Measurements from ENCODE around the gene MYBPH. TPM values are rescaled to one million over a fixed set of nuclear protein-coding genes. Genes with fewer than 3 reads are reported as not detected.

Gene MYBPH
- total RNA-seq, 2 experiments from 2014 or later: not detected

DNA sequence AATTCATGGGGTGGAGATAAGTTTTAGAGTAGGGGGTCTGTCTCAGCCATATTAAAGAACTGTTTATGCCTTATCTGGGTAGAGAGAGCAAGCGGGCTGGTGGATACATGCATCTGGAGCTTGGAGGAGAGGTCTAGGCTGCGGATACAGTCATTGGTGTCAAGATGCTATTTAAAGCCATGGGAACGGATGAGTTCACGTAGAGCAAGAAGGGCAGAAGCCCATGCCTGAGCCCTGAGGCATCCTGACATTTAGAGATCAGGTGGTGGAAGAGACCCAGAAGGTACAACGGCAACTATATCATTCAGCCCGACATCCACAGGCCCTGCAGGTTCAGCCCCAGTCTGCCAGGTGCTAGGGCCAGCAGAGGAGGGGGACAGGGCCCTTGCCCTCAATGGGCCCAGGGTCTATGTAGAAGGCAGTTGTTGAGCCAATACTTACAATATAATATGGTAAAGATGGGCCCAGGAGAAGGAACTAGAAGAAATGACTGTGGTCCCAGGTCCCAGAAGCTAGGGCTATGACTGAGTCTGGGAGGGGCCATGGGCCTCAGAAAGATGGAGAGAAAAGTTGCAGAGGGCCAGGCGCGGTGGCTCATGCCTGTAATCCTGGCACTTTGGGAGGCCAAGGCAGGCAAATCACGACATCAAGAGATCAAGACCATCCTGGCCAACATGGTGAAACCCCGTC lies 26.0 kb upstream of the MYBPH start:
- no peak overlapping the region for H2AFZ ChIP-seq (ENCODE audit: low read length)
- no peak overlapping the region for H3K4me3 ChIP-seq (ENCODE audit: low read depth, low read length, poor library complexity, severe bottlenecking)
- H3K4me2 ChIP-seq (ENCODE audit: low read length): no peak overlapping the region
- no peak for DNase-seq (ENCODE audit: low spot score)
- H3K4me1 ChIP-seq (ENCODE audit: insufficient read depth, low read length, poor library complexity, severe bottlenecking): no peaks in the 10 kb centered on the region
- H3K27ac ChIP-seq (ENCODE audit: low read depth, low read length, poor library complexity, severe bottlenecking): no peak overlapping the region
- H4K20me1 ChIP-seq (ENCODE audit: insufficient read depth, low read length): no peaks in the 10 kb centered on the region
- ChIA-PET POLR2A (no interaction called here), CTCF (ENCODE audit: unreplicated experiment) (no interaction called here)
- no peak for TF ChIP-seq EZH2phosphoT487 (IDR thresholded peaks at IDR 0.05; ENCODE audit: borderline replicate concordance, low read depth, low read length)
- TF ChIP-seq, protein P1, sequence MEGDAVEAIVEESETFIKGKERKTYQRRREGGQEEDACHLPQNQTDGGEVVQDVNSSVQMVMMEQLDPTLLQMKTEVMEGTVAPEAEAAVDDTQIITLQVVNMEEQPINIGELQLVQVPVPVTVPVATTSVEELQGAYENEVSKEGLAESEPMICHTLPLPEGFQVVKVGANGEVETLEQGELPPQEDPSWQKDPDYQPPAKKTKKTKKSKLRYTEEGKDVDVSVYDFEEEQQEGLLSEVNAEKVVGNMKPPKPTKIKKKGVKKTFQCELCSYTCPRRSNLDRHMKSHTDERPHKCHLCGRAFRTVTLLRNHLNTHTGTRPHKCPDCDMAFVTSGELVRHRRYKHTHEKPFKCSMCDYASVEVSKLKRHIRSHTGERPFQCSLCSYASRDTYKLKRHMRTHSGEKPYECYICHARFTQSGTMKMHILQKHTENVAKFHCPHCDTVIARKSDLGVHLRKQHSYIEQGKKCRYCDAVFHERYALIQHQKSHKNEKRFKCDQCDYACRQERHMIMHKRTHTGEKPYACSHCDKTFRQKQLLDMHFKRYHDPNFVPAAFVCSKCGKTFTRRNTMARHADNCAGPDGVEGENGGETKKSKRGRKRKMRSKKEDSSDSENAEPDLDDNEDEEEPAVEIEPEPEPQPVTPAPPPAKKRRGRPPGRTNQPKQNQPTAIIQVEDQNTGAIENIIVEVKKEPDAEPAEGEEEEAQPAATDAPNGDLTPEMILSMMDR (conservative IDR thresholded peaks at IDR 0.05; ENCODE audit: low read length): no peak
- H3K9me3 ChIP-seq (ENCODE audit: low read length): no peaks in the 10 kb centered on the region
- no peaks in the 10 kb centered on the region for H3K36me3 ChIP-seq (ENCODE audit: insufficient read depth, low read length)
- no peaks in the 10 kb centered on the region for H3K9me2 ChIP-seq (ENCODE audit: insufficient read depth, low read length)
- no TSS peak for BruUV-seq (replicated peaks)
- no peaks in the 10 kb centered on the region for H3K79me2 ChIP-seq (ENCODE audit: insufficient read depth, low read depth, low read length)
- intact Hi-C loops (cut with micrococcal nuclease; ENCODE audit: unreplicated experiment): no loop called here

DNA sequence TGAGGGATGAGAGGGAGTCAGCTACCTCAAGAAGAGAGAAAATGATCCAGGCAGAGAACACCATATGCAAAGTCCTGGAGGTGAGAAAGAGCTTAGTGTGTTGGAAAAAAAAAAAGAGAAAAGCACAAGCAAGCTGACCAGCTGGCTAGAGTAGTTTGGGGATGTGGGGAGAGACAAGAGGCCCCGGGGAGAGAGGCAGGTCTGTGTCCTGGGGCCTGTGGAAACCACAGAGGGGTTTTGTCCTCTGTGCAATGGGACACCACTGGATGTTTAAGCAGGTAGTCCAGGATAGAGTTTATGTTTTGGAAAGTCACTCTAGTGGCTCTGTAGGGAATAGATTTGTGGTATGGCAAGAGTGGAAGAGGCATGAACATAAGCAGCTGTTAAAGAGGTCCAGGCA lies 25.3 kb upstream of the MYBPH start:
- H3K4me1 ChIP-seq (ENCODE audit: insufficient read depth, low read length, poor library complexity, severe bottlenecking): no peaks in the 10 kb centered on the region
- H2AFZ ChIP-seq (ENCODE audit: low read length): no peak overlapping the region
- intact Hi-C loops (cut with micrococcal nuclease; ENCODE audit: unreplicated experiment): no loop called here
- H3K9me3 ChIP-seq (ENCODE audit: low read length): no peaks in the 10 kb centered on the region
- H3K36me3 ChIP-seq (ENCODE audit: insufficient read depth, low read length): no peaks in the 10 kb centered on the region
- no peaks in the 10 kb centered on the region for H3K9me2 ChIP-seq (ENCODE audit: insufficient read depth, low read length)
- ChIA-PET POLR2A (interaction anchor here (0.6 kb wide), 1 partner anchor 498 kb away, joined by 3 read pairs; no protein-coding TSS in a partner anchor), CTCF (ENCODE audit: unreplicated experiment) (no interaction called here)
- no peak overlapping the region for H3K4me2 ChIP-seq (ENCODE audit: low read length)
- BruUV-seq (replicated peaks): no TSS peak
- H4K20me1 ChIP-seq (ENCODE audit: insufficient read depth, low read length): no peaks in the 10 kb centered on the region
- no peak for DNase-seq (ENCODE audit: low spot score)
- H3K27ac ChIP-seq (ENCODE audit: low read depth, low read length, poor library complexity, severe bottlenecking): no peak overlapping the region
- TF ChIP-seq EZH2phosphoT487 (IDR thresholded peaks at IDR 0.05; ENCODE audit: borderline replicate concordance, low read depth, low read length): no peak
- TF ChIP-seq, protein P1 (conservative IDR thresholded peaks at IDR 0.05; ENCODE audit: low read length): no peak
- no peak overlapping the region for H3K4me3 ChIP-seq (ENCODE audit: low read depth, low read length, poor library complexity, severe bottlenecking)
- no peaks in the 10 kb centered on the region for H3K79me2 ChIP-seq (ENCODE audit: insufficient read depth, low read depth, low read length)

DNA sequence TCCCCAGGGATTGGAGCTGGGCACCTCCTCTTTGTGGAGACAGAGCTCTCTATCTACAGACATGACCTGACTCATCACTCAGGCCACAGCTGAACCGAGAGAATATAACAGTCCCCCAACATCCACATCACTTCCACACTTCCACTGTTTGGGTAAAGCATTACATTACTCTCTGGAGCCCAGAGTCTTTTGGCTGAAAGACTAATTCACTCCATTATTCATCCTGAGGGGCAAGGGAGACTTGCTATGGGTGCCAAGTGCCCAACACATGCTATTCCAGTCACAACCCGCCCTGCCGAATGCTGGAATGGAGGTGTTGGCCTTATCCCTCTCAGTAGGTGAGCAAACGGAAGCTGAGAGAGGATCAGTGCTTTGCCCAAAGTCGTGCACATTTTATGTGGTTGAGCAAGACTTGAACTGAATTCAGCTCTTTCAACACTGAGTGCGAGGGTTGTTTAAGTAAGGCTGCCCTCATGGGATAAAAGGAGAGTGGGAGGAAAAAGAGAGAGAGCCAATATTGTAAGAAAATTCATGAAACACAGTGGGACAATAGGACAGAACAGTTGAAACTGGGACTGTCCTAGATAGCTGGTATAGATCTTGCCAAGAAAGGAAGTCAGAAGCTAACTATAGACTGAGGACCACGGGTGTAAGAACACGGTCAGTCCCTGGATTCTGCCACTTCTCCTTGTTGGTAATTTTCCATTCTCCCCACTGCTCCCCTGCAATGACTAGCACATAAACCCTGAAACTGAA lies 24.4 kb upstream of the MYBPH start:
- ChIA-PET CTCF (ENCODE audit: unreplicated experiment) (interaction anchor here (0.5 to 0.7 kb wide), 2 partner anchors 21 to 893 kb away, joined by 3 read pairs; no protein-coding TSS in a partner anchor), POLR2A (interaction anchor here (0.5 kb wide), 1 partner anchor 15 kb away, joined by 3 read pairs; no protein-coding TSS in a partner anchor)
- Histone ChIP-seq H4K20me1 (ENCODE audit: insufficient read depth, low read length) (no peaks in the 10 kb centered on the region), H3K4me2 (ENCODE audit: low read length) (no peak overlapping the region), H3K9me2 (ENCODE audit: insufficient read depth, low read length) (no peaks in the 10 kb centered on the region), H3K79me2 (ENCODE audit: insufficient read depth, low read depth, low read length) (no peaks in the 10 kb centered on the region), H3K36me3 (ENCODE audit: insufficient read depth, low read length) (no peaks in the 10 kb centered on the region), H3K4me1 (ENCODE audit: insufficient read depth, low read length, poor library complexity, severe bottlenecking) (no peaks in the 10 kb centered on the region), H2AFZ (ENCODE audit: low read length) (no peak overlapping the region), H3K4me3 (ENCODE audit: low read depth, low read length, poor library complexity, severe bottlenecking) (no peak overlapping the region), H3K9me3 (ENCODE audit: low read length) (no peaks in the 10 kb centered on the region), H3K27ac (ENCODE audit: low read depth, low read length, poor library complexity, severe bottlenecking) (no peak overlapping the region)
- no TSS peak for BruUV-seq (replicated peaks)
- no peak for DNase-seq (ENCODE audit: low spot score)
- intact Hi-C loops (cut with micrococcal nuclease; ENCODE audit: unreplicated experiment): no loop called here
- TF ChIP-seq, protein P1 (conservative IDR thresholded peaks at IDR 0.05; ENCODE audit: low read length): no peak
- TF ChIP-seq EZH2phosphoT487 (IDR thresholded peaks at IDR 0.05; ENCODE audit: borderline replicate concordance, low read depth, low read length): no peak
